GM23338 (cell line): Measurements from ENCODE around the gene SCUBE2. TPM values are rescaled to one million over a fixed set of nuclear protein-coding genes. Genes with fewer than 3 reads are reported as not detected.

Experiments used
- CREB1 ChIP-seq: fragments of 250-450 bp; sonication (Bioruptor Pico); IDR thresholded peaks from 2 replicates; pipeline ENCODE4 v1.5.0; 2020; ENCODE audit warnings: low read depth, mild to moderate bottlenecking, moderate library complexity
- EZH2 ChIP-seq: fragments of 200-600 bp; sonication (generic); IDR thresholded peaks from one replicate; pipeline ENCODE4 v1.8.0; 2017; ENCODE audit warnings: antibody characterized with exemption, mild to moderate bottlenecking, low read depth; ENCODE audit not compliant: unreplicated experiment
- JUNB ChIP-seq: IDR thresholded peaks from one replicate; pipeline ENCODE4 v1.6.1; 2016; ENCODE audit warnings: antibody characterized with exemption; ENCODE audit not compliant: unreplicated experiment
- POLR2AphosphoS5 ChIP-seq: IDR thresholded peaks from 2 replicates; pipeline ENCODE4 v1.6.1; 2016; ENCODE audit warnings: antibody characterized with exemption, low read depth
- STAT1 ChIP-seq: IDR thresholded peaks from one replicate; pipeline ENCODE4 v1.6.1; 2016; ENCODE audit warnings: antibody characterized with exemption; ENCODE audit not compliant: unreplicated experiment
- ZNF114 ChIP-seq: fragments of 250-450 bp; sonication (Bioruptor Pico); IDR thresholded peaks from 2 replicates; pipeline ENCODE4 v1.5.0; 2020; ENCODE audit warnings: mild to moderate bottlenecking, moderate library complexity
- ZNF331 ChIP-seq: fragments of 250-450 bp; sonication (Bioruptor Pico); IDR thresholded peaks from 2 replicates; pipeline ENCODE4 v1.5.0; 2020; ENCODE audit warnings: low read depth, mild to moderate bottlenecking, moderate library complexity
- polyA plus RNA-seq: library from polyadenylated mRNA; unstranded; fragments of >200 nt; fragmentation: Nextera tagmentation; extraction: Ambion mirVana; gene quantifications from 2 replicates; pipeline ENCODE4 v1.2.1, GENCODE V29; 2016
- total RNA-seq: library from RNA; depleted of rRNA; stranded (reverse); fragments of >200 nt; shearing (Covaris generic); gene quantifications from 2 replicates; pipeline ENCODE4 v1.2.3, GENCODE V29; 2014
- TF ChIP-seq, protein P1 (sequence below): fragments of 250-450 bp; sonication (Bioruptor Pico); IDR thresholded peaks from 2 replicates; pipeline ENCODE4 v1.5.0; 2020; ENCODE audit warnings: mild to moderate bottlenecking, moderate library complexity
- TF ChIP-seq, protein P2 (sequence below), 2 experiments: fragments of 200-600 bp in 1 of 2; sonication (generic) in 1 of 2; conservative IDR thresholded peaks; 2 replicates each; pipeline versions ENCODE4 v1.5.1 to v1.6.1; 2016 to 2017; ENCODE audit warnings: antibody characterized with exemption in 2 of 2, low read depth in 2 of 2, mild to moderate bottlenecking in 2 of 2, moderate library complexity in 1 of 2
- TF ChIP-seq, protein P3 (sequence below): IDR thresholded peaks from one replicate; pipeline ENCODE4 v1.6.1; 2018; ENCODE audit warnings: antibody characterized with exemption; ENCODE audit not compliant: unreplicated experiment

SCUBE2 gene
- total and polyA plus RNA-seq, 2 experiments from 2014 or later: 0.47 to 0.63 TPM

DNA sequence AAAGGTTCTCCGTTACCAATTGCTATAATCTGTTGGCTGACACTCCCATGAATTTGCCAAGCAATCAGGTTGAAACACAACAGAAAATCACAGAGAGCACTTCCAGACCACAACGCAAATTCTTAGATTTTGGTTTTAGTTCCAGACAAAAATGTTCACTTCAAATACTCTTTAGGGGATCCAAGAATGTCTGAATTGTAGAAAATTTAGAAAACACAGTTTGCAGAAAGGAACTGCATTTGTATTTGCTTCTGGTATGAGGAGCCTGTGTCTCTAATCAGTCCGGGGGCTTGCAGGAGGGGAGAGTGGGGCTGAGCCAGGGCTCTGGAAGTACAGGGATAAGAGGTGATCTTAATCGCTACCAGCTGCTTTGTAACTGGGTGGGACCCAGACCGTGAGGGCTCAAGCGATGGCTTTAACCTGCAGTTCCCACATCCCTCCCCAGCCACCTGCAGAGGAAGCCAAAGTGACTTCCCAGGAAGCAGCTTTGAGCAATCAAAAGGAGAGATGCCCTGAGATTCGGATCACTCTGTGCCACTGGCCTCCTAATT lies 18.7 kb downstream of the SCUBE2 start (continued):
- TF ChIP-seq, protein P1, sequence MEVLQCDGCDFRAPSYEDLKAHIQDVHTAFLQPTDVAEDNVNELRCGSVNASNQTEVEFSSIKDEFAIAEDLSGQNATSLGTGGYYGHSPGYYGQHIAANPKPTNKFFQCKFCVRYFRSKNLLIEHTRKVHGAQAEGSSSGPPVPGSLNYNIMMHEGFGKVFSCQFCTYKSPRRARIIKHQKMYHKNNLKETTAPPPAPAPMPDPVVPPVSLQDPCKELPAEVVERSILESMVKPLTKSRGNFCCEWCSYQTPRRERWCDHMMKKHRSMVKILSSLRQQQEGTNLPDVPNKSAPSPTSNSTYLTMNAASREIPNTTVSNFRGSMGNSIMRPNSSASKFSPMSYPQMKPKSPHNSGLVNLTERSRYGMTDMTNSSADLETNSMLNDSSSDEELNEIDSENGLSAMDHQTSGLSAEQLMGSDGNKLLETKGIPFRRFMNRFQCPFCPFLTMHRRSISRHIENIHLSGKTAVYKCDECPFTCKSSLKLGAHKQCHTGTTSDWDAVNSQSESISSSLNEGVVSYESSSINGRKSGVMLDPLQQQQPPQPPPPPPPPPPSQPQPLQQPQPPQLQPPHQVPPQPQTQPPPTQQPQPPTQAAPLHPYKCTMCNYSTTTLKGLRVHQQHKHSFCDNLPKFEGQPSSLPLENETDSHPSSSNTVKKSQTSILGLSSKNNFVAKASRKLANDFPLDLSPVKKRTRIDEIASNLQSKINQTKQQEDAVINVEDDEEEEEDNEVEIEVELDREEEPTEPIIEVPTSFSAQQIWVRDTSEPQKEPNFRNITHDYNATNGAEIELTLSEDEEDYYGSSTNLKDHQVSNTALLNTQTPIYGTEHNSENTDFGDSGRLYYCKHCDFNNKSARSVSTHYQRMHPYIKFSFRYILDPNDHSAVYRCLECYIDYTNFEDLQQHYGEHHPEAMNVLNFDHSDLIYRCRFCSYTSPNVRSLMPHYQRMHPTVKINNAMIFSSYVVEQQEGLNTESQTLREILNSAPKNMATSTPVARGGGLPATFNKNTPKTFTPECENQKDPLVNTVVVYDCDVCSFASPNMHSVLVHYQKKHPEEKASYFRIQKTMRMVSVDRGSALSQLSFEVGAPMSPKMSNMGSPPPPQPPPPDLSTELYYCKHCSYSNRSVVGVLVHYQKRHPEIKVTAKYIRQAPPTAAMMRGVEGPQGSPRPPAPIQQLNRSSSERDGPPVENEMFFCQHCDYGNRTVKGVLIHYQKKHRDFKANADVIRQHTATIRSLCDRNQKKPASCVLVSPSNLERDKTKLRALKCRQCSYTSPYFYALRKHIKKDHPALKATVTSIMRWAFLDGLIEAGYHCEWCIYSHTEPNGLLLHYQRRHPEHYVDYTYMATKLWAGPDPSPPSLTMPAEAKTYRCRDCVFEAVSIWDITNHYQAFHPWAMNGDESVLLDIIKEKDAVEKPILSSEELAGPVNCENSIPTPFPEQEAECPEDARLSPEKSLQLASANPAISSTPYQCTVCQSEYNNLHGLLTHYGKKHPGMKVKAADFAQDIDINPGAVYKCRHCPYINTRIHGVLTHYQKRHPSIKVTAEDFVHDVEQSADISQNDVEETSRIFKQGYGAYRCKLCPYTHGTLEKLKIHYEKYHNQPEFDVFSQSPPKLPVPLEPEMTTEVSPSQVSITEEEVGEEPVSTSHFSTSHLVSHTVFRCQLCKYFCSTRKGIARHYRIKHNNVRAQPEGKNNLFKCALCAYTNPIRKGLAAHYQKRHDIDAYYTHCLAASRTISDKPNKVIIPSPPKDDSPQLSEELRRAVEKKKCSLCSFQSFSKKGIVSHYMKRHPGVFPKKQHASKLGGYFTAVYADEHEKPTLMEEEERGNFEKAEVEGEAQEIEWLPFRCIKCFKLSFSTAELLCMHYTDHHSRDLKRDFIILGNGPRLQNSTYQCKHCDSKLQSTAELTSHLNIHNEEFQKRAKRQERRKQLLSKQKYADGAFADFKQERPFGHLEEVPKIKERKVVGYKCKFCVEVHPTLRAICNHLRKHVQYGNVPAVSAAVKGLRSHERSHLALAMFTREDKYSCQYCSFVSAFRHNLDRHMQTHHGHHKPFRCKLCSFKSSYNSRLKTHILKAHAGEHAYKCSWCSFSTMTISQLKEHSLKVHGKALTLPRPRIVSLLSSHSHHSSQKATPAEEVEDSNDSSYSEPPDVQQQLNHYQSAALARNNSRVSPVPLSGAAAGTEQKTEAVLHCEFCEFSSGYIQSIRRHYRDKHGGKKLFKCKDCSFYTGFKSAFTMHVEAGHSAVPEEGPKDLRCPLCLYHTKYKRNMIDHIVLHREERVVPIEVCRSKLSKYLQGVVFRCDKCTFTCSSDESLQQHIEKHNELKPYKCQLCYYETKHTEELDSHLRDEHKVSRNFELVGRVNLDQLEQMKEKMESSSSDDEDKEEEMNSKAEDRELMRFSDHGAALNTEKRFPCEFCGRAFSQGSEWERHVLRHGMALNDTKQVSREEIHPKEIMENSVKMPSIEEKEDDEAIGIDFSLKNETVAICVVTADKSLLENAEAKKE: no peak
- TF ChIP-seq, protein P2, sequence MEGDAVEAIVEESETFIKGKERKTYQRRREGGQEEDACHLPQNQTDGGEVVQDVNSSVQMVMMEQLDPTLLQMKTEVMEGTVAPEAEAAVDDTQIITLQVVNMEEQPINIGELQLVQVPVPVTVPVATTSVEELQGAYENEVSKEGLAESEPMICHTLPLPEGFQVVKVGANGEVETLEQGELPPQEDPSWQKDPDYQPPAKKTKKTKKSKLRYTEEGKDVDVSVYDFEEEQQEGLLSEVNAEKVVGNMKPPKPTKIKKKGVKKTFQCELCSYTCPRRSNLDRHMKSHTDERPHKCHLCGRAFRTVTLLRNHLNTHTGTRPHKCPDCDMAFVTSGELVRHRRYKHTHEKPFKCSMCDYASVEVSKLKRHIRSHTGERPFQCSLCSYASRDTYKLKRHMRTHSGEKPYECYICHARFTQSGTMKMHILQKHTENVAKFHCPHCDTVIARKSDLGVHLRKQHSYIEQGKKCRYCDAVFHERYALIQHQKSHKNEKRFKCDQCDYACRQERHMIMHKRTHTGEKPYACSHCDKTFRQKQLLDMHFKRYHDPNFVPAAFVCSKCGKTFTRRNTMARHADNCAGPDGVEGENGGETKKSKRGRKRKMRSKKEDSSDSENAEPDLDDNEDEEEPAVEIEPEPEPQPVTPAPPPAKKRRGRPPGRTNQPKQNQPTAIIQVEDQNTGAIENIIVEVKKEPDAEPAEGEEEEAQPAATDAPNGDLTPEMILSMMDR (conservative IDR thresholded peaks at IDR 0.05; ENCODE audit: low read depth in 2 of 2): no peak
- TF ChIP-seq JUNB (no peak), EZH2 (no peak), POLR2AphosphoS5 (no peak), CREB1 (CRISPR knock-in tag) (no peak), ZNF331 (CRISPR knock-in tag) (no peak), ZNF114 (CRISPR knock-in tag) (no peak), STAT1 (no peak)
- TF ChIP-seq, protein P3, sequence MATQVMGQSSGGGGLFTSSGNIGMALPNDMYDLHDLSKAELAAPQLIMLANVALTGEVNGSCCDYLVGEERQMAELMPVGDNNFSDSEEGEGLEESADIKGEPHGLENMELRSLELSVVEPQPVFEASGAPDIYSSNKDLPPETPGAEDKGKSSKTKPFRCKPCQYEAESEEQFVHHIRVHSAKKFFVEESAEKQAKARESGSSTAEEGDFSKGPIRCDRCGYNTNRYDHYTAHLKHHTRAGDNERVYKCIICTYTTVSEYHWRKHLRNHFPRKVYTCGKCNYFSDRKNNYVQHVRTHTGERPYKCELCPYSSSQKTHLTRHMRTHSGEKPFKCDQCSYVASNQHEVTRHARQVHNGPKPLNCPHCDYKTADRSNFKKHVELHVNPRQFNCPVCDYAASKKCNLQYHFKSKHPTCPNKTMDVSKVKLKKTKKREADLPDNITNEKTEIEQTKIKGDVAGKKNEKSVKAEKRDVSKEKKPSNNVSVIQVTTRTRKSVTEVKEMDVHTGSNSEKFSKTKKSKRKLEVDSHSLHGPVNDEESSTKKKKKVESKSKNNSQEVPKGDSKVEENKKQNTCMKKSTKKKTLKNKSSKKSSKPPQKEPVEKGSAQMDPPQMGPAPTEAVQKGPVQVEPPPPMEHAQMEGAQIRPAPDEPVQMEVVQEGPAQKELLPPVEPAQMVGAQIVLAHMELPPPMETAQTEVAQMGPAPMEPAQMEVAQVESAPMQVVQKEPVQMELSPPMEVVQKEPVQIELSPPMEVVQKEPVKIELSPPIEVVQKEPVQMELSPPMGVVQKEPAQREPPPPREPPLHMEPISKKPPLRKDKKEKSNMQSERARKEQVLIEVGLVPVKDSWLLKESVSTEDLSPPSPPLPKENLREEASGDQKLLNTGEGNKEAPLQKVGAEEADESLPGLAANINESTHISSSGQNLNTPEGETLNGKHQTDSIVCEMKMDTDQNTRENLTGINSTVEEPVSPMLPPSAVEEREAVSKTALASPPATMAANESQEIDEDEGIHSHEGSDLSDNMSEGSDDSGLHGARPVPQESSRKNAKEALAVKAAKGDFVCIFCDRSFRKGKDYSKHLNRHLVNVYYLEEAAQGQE: no peak
